Activated naive CD4-positive, alpha-beta T cell treated with anti-CD3 and anti-CD28 coated beads, Interleukin-2, amount 10 ng/mL, durations not matched to agents 7 days and 5 days (primary cell): ENCODE data around the gene PSD.

Experiments
- CTCF ChIA-PET: fragments of 350-600 bp; sonication (Branson Sonifier 250); formaldehyde crosslinking; loops from one replicate; lab custom pipeline; 2021; ENCODE audit warnings: antibody characterized with exemption; lab: Charles Lee
- DNase-seq: peaks from one replicate; pipeline ENCODE4 v3.0.0-alpha.2; 2020
- H3K27ac Mint-ChIP-seq: one replicate; pipeline ENCODE4 v1.8.0; 2021; ENCODE audit warnings: mild to moderate bottlenecking, moderate library complexity, mixed read lengths
- H3K27me3 Mint-ChIP-seq: one replicate; pipeline ENCODE4 v1.8.0; 2021; ENCODE audit warnings: mild to moderate bottlenecking, mixed read lengths
- H3K36me3 Mint-ChIP-seq: one replicate; pipeline ENCODE4 v1.8.0; 2021; ENCODE audit warnings: mixed read lengths
- H3K4me1 Mint-ChIP-seq: one replicate; pipeline ENCODE4 v1.8.0; 2021; ENCODE audit warnings: mixed read lengths
- H3K4me3 Mint-ChIP-seq: one replicate; pipeline ENCODE4 v1.8.0; 2021; ENCODE audit warnings: mild to moderate bottlenecking, moderate library complexity, mixed read lengths
- H3K9me3 Mint-ChIP-seq: one replicate; pipeline ENCODE4 v1.8.0; 2021; ENCODE audit warnings: mixed read lengths

PSD gene

DNA sequence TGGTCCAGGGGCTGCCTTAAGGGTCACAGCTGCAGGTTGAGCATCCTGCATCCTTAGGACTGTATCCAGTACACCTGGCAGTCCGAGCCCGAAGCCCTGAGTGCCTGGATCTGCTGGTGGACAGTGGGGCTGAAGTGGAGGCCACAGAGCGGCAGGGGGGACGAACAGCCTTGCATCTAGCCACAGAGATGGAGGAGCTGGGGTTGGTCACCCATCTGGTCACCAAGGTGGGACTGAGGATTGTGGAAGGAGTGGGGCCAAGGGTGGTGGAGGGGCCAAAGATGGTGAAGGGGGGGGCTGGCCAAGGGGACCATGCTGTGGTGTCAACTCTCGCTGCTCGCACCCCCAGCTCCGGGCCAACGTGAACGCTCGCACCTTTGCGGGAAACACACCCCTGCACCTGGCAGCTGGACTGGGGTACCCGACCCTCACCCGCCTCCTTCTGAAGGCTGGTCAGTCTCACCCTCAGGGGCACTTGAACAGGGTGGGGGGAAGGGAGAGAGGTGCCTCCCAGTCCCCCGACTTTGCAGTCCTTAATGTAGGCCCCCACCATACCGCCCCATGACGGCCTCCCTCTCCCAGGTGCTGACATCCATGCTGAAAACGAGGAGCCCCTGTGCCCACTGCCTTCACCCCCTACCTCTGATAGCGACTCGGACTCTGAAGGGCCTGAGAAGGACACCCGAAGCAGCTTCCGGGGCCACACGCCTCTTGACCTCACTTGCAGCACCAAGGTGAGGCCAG, 17.8 kb downstream of the PSD start:
- DNase-seq: no peak
- no peaks in the 10 kb centered on the region for H3K27me3 Mint-ChIP-seq
- no peak overlapping the region for H3K4me3 Mint-ChIP-seq
- H3K36me3 Mint-ChIP-seq: peaks cover 47% of the 10 kb centered on the region
- CTCF ChIA-PET: interaction anchor here (1.4 to 13.7 kb wide), 7 partner anchors 9 to 171 kb away, joined by 3 to 174 read pairs (median 14); partner anchors contain the start of genes ELOVL3 and FBXL15
- no peaks in the 10 kb centered on the region for H3K9me3 Mint-ChIP-seq
- peaks cover 38% of the 10 kb centered on the region for H3K4me1 Mint-ChIP-seq
- H3K27ac Mint-ChIP-seq: no peak overlapping the region

DNA sequence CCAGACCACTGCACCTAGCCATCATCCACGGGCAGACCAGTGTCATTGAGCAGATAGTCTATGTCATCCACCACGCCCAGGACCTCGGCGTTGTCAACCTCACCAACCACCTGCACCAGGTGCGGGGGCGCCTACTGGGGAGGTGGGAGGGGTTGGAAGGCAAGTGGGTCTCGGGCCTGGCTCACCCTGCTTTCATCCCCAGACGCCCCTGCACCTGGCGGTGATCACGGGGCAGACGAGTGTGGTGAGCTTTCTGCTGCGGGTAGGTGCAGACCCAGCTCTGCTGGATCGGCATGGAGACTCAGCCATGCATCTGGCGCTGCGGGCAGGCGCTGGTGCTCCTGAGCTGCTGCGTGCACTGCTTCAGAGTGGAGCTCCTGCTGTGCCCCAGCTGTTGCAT, 18.5 kb downstream of the PSD start:
- Mint-ChIP-seq H3K4me1 (peaks cover 40% of the 10 kb centered on the region), H3K9me3 (no peaks in the 10 kb centered on the region), H3K27me3 (no peaks in the 10 kb centered on the region), H3K4me3 (peak overlapping the region; percentile 62), H3K27ac (peak overlapping the region; percentile 60), H3K36me3 (peaks cover 50% of the 10 kb centered on the region)
- CTCF ChIA-PET: interaction anchor here (0.9 to 13.7 kb wide), 12 partner anchors 10 to 230 kb away, joined by 3 to 174 read pairs (median 10); partner anchors contain the start of genes ELOVL3 and FBXL15
- no peak for DNase-seq

DNA sequence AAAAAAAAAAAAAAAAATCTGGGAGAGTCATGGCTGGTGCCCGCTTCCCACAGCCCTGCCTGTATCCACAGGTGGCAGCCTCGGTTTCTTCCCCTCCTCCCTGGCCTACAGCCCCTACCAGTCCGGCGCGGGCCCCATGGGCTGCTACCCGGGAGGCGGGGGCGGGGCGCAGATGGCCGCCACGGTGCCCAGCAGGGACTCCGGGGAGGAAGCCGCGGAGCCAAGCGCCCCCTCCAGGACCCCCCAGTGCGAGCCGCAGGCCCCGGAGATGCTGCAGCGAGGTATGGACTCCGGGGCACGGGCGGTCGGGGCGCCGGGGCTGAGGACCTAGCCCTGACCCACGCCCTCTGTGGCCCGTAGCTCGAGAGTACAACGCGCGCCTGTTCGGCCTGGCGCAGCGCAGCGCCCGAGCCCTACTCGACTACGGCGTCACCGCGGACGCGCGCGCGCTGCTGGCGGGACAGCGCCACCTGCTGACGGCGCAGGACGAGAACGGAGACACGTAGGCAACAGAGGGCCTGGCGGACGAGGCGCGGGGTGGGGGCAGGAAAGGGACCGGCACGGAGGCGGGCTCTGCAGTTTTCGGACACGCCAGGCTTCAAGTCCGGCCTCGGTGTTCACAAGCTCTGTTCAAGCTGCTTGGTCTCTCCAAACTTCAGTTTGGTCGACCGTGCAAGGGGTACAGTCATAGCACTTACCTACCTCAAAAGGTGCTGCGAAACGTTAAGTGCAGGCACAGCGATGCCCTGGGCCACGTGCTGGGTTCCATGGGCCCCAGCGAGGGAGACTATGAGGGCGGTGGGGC, 19.2 kb downstream of the PSD start:
- Mint-ChIP-seq H3K9me3 (no peaks in the 10 kb centered on the region), H3K27ac (peak overlapping the region; percentile 70), H3K4me1 (peaks cover 40% of the 10 kb centered on the region), H3K4me3 (peak overlapping the region; percentile 62), H3K36me3 (peaks cover 50% of the 10 kb centered on the region), H3K27me3 (no peaks in the 10 kb centered on the region)
- peak; percentile 90 for DNase-seq
- CTCF ChIA-PET: interaction anchor here (0.6 to 13.7 kb wide), 19 partner anchors 8 to 230 kb away, joined by 3 to 174 read pairs (median 4); partner anchors contain the start of genes ELOVL3 and FBXL15

DNA sequence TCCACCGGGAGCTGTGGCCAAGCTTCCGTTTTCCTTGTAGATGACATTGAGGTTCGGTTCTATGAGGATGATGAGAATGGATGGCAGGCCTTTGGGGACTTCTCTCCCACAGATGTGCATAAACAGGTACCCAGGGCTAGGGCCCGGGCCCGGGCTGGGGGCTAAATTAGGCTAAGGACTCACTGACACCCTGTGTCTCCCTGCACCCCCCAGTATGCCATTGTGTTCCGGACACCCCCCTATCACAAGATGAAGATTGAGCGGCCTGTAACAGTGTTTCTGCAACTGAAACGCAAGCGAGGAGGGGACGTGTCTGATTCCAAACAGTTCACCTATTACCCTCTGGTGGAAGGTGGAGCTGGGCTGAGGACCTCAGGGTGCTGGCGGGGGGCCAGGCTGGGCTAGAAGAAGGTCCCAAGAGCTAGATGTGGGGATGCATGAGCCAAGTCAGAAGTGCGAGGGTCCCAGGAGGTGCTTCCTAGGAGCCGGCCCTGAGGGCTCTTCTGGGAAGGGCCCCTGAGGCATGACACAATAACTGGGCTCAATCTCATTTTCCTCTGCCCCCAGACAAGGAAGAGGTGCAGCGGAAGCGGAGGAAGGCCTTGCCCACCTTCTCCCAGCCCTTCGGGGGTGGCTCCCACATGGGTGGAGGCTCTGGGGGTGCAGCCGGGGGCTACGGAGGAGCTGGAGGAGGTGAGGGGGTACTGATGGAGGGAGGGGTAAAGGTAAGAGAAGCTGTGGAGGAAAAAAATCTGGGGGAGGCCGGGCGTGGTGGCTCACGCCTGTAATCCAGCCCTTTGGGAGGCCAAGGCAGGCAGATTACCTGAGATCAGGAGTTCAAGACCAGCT, 20.2 kb downstream of the PSD start:
- H3K4me3 Mint-ChIP-seq: peak overlapping the region; percentile 60
- DNase-seq: no peak
- H3K36me3 Mint-ChIP-seq: peaks cover 46% of the 10 kb centered on the region
- peaks cover 42% of the 10 kb centered on the region for H3K4me1 Mint-ChIP-seq
- H3K27ac Mint-ChIP-seq: peak overlapping the region; percentile 70
- H3K9me3 Mint-ChIP-seq: no peaks in the 10 kb centered on the region
- CTCF ChIA-PET: interaction anchor here (0.7 to 13.7 kb wide), 16 partner anchors 7 to 229 kb away, joined by 3 to 174 read pairs (median 4); partner anchors contain the start of genes ELOVL3 and FBXL15
- no peaks in the 10 kb centered on the region for H3K27me3 Mint-ChIP-seq

DNA sequence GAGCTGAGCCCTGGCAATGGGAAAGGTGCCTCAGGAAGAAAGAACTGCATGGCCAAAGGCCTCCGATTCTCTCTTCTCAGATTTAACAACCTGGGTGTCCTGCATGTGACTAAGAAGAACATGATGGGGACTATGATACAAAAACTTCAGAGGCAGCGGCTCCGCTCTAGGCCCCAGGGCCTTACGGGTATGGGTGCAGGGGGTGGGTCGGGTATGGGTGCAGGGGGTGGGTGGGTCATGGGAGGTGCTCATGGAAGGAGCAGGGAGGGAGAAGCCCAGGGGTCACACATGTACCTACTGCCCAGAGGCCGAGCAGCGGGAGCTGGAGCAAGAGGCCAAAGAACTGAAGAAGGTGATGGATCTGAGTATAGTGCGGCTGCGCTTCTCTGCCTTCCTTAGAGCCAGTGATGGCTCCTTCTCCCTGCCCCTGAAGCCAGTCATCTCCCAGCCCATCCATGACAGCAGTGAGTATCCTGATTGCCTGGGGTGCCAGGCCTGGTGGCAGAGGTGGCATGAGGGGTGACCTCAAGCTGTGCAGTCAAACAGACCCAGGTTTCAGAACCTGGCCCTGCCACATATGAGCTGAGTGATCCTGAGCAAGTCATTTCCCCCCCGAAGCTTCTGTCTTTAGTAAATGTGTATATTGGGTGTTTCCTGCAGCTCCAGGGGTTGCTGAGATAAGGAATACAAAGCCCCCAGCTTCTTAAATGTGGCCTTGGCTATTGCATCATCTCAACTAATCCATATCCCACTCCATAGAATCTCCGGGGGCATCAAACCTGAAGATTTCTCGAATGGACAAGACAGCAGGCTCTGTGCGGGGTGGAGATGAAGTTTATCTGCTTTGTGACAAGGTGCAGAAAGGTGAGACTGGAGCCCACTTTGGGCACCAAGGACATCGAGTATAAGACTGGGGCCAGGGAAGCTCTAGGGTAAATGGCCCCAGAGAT, 21.1 kb downstream of the PSD start:
- CTCF ChIA-PET: interaction anchor here (0.8 to 13.7 kb wide), 10 partner anchors 9 to 228 kb away, joined by 3 to 174 read pairs (median 6); partner anchors contain the start of genes ELOVL3 and FBXL15
- Mint-ChIP-seq H3K27me3 (no peaks in the 10 kb centered on the region), H3K4me1 (peaks cover 48% of the 10 kb centered on the region), H3K36me3 (peaks cover 45% of the 10 kb centered on the region), H3K27ac (peak overlapping the region; percentile 96), H3K9me3 (no peaks in the 10 kb centered on the region), H3K4me3 (peak overlapping the region; percentile 79)
- DNase-seq: no peak

DNA sequence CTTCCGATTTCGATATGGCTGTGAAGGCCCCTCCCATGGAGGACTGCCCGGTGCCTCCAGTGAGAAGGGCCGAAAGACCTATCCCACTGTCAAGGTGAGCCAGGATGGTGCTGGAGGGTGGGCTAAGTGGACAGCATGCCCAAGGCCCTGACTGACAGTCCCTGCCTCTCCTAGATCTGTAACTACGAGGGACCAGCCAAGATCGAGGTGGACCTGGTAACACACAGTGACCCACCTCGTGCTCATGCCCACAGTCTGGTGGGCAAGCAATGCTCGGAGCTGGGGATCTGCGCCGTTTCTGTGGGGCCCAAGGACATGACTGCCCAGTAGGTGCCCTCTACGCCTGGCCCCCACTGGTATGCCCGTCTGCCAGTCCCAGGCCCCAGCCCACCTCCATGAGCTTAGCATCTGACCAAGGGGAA, 21.8 kb downstream of the PSD start:
- H3K27me3 Mint-ChIP-seq: no peaks in the 10 kb centered on the region
- peaks cover 48% of the 10 kb centered on the region for H3K4me1 Mint-ChIP-seq
- DNase-seq: no peak
- peak overlapping the region; percentile 96 for H3K27ac Mint-ChIP-seq
- CTCF ChIA-PET: interaction anchor here (0.9 to 13.7 kb wide), 5 partner anchors 16 to 187 kb away, joined by 3 to 174 read pairs (median 4); partner anchors contain the start of genes ELOVL3 and FBXL15
- H3K4me3 Mint-ChIP-seq: peak overlapping the region; percentile 79
- peaks cover 39% of the 10 kb centered on the region for H3K36me3 Mint-ChIP-seq
- no peaks in the 10 kb centered on the region for H3K9me3 Mint-ChIP-seq

DNA sequence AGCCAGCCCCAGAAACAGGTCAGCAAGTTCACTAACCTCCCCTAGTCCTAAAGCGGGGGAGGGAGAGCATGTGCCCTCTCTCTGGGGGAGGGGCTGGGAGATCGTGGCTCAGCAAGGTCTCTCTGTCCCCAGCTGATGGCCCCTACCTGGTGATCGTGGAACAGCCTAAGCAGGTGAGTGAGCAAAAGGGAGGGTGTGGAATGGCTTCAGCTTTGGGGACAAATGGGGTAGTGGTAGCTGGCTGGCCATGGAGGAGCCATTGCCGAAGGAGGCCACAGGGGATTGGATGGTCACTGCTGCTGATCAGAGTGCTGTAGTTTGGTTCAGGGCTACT, 22.3 kb downstream of the PSD start:
- Mint-ChIP-seq H3K4me3 (peak overlapping the region; percentile 79), H3K9me3 (no peaks in the 10 kb centered on the region), H3K27ac (peak overlapping the region; percentile 96), H3K27me3 (no peaks in the 10 kb centered on the region), H3K4me1 (peaks cover 48% of the 10 kb centered on the region), H3K36me3 (peaks cover 39% of the 10 kb centered on the region)
- CTCF ChIA-PET: interaction anchor here (1.2 to 13.7 kb wide), 4 partner anchors 24 to 187 kb away, joined by 3 to 174 read pairs (median 4); partner anchors contain the start of genes ELOVL3 and FBXL15
- DNase-seq: no peak

DNA sequence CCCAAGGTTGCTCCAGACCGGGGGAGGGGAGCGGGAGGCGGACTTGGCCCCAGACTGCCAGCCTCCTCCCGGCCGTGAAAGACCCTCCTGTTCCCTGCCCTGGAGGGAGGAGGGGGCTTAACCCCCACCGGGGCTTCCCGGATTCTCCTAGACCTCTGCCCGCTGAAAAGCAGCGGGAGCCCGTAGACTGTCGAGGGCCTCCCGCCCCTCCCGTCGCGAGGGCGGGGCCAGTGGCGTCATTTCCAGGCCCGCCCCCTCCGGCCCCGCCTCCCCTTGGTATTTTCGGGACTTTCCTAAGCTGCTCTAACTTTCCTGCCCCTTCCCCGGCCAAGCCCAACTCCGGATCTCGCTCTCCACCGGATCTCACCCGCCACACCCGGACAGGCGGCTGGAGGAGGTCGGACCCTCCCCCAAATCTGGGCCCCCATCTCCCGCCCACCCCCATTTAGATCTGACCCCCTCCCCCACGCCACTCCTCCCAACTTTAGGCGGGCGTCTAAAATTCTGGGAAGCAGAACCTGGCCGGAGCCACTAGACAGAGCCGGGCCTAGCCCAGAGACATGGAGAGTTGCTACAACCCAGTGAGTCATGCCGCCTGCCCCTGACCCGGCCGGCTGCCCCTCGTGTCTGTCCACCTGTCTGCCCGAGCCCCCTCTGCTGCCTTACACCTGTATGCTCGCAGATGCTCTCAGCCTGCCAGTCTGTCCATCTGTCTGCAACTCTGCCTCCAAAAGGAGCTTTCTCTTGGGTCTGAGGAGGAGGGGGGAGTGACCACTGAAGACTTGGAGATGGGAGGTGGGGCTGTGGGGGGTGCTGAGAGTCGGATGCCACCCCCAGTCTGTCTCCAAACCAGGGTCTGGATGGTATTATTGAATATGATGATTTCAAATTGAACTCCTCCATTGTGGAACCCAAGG, 22.9 kb downstream of the PSD start, which contains the start of gene NFKB2:
Gene NFKB2, plus strand, starts transcription at position 306 of the 917 bp plus-strand sequence. Its CDS starts 255 bp downstream, at position 561.
- H3K4me1 Mint-ChIP-seq: peaks cover 48% of the 10 kb centered on the region
- no peaks in the 10 kb centered on the region for H3K9me3 Mint-ChIP-seq

DNA sequence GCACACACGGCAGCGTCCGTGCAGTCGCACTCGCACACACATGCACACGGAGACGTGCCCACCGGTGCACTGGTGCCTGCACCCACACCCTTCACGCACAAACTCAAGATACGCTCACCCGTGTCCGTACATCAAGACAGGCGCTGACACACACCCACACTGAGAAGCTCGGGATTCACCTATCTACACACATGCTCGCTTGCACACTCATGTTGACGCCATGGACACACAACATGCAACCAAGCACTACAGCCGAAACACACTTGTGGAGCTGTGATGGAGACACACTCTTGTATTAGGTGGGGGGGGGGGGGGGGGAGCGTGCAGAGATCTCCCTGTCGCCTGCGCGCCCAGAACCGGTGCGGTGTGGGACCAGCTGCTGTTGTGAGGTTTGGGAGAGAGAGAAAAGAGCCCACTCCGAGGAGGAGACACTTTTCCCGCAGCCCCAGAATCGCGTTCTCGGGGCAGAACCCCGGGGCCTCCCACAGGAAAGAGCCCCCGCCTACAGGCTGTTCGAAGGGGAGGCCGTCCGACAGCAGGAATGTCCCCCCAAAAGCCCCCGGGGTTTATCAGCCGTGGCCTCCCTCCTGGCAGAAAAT, 23.7 kb downstream of the PSD start:
- Mint-ChIP-seq H3K36me3 (peaks cover 33% of the 10 kb centered on the region), H3K9me3 (no peaks in the 10 kb centered on the region), H3K4me1 (peaks cover 48% of the 10 kb centered on the region), H3K4me3 (peak overlapping the region; percentile 79), H3K27me3 (peaks cover 10% of the 10 kb centered on the region), H3K27ac (peak overlapping the region; percentile 96)
- CTCF ChIA-PET: interaction anchor here (0.5 to 13.7 kb wide), 5 partner anchors 14 to 165 kb away, joined by 3 to 174 read pairs (median 4); partner anchors contain the start of genes CUEDC2, ELOVL3 and FBXL15
- DNase-seq: peak; percentile 58

More for the DNA sequence above, 22.9 kb downstream of the PSD start, which contains the start of gene NFKB2:
- H3K27ac Mint-ChIP-seq: peak within 1 kb of the TSS; percentile 96
- DNase-seq: peak; percentile 92
- H3K27me3 Mint-ChIP-seq: peaks cover 4% of the 10 kb centered on the region
- peaks cover 39% of the 10 kb centered on the region for H3K36me3 Mint-ChIP-seq
- H3K4me3 Mint-ChIP-seq: peak within 1 kb of the TSS; percentile 79
- CTCF ChIA-PET: interaction anchor here (0.5 to 13.7 kb wide), 6 partner anchors 24 to 188 kb away, joined by 3 to 174 read pairs (median 4); partner anchors contain the start of genes CUEDC2, ELOVL3 and FBXL15

DNA sequence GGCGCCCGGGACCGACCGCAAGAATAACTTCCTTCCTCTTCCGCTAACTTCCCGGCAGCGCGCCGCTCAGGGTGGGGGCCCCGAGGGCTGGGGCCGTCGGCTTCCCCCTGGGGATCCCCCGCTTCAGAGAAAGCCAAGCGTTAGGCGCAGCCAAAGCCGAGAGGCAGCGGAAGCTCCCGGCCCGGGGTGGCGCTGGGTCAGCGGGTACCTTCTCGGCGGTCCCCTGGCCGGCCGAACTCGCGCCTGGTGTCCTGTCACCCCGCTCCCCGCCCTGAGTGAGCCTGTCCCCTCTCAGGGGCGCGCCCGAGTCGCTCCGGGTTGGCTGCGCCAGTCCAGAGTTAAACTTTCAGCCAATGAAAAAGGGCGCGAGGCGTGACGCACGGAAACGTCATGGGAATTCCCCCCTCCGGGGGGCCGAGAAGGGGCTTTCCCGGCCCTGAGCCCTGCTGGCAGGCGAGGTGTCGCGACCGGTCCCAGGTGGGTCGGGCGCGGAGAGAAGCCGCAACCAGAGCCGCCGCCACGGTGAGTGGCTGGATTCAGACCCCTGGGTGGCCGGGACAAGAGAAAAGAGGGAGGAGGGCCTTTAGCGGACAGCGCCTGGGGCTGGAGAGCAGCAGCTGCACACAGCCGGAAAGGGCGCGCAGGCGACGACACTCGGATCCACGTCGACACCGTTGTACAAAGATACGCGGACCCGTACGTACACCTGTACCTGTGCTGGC, 24.3 kb downstream of the PSD start:
- peak overlapping the region; percentile 79 for H3K4me3 Mint-ChIP-seq
- H3K4me1 Mint-ChIP-seq: peaks cover 42% of the 10 kb centered on the region
- peak overlapping the region; percentile 96 for H3K27ac Mint-ChIP-seq
- peaks cover 28% of the 10 kb centered on the region for H3K36me3 Mint-ChIP-seq
- peak; percentile 99 for DNase-seq
- no peaks in the 10 kb centered on the region for H3K9me3 Mint-ChIP-seq
- CTCF ChIA-PET: interaction anchor here (0.7 to 13.7 kb wide), 20 partner anchors 9 to 225 kb away, joined by 3 to 174 read pairs (median 4); partner anchors contain the start of genes ELOVL3, FBXL15, GBF1 and PITX3
- peaks cover 10% of the 10 kb centered on the region for H3K27me3 Mint-ChIP-seq
